Fibroblast of upper back skin (primary cell): ENCODE data around the gene MAP2.
A peak's percentile ranks its signal among the peaks of the same experiment; 100 is the strongest.

Source experiments
- DNase-seq: peaks from one replicate; pipeline ENCODE4 v3.0.0-alpha.2; 2013

The MAP2 gene

GRCh38 chr2:209741953-209742352, 318.1 kb downstream of the MAP2 start:
- DNase-seq: no peak

- no peak for DNase-seq
These were observed 329.2 kb downstream of the MAP2 start for GRCh38 chr2:209753020-209753419.

- DNase-seq: no peak
These were observed 333.3 kb downstream of the MAP2 start for GRCh38 chr2:209757163-209757562.

DNA sequence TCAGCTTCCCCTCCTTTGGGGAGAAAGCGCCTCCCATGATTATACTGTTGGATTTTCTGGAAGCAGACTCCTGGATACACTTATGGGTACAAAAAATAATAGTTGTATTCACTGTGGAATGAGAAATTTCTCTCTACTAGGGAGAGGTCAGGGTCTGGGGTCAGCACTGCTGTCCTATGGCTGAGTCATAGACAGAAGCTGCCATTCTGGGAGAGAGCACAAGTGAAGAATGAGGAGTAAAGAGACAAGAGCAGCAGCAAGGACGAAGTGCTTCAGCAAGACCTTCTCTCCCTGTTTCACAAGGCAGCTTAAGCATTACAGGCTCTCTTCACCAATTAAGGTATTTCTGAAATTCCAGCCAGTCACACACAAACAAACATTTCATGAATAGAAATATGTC, 337.7 kb downstream of the MAP2 start:
- no peak for DNase-seq

DNA sequence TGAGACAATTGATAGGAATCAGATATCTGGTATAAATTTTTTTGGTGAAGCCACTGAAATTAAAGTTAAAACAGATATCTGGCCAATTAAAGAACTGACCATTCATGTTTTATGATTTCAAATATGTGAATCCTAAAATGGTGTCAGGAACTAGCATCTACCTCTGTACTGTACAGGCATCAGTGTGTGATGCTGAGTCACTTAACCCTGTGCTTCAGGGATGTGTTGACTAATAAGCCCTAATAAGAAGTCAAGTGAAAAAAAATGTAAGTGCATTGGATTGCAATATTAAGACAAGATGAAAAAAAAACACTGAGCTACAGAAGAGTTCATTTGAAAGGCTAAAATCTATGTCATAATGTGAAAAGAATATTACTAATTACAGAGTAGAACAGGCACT, 338.7 kb downstream of the MAP2 start:
- no peak for DNase-seq

GRCh38 chr2:209763106-209763505, 339.3 kb downstream of the MAP2 start:
- DNase-seq: no peak

DNA sequence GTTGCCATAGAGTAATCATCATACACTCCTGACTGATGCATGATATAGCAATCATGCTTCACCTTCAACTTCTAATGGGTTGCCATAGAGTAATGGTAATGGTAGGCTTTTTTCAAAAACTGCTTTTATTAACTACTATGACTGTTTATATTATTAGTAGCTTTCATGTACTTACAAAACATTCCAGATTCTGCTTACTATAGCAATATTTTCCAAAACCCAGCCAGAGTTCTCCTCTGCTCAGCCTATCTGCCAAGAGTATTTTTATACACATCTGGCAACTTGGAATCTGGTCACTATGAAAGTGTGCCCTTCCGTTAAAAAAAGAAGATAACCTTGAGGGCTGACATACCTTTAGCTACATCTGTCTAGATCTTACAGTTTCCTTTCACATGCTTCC, 342.8 kb downstream of the MAP2 start:
- no peak for DNase-seq

GRCh38 chr2:209767316-209767715, 343.5 kb downstream of the MAP2 start:
- DNase-seq: no peak

DNA sequence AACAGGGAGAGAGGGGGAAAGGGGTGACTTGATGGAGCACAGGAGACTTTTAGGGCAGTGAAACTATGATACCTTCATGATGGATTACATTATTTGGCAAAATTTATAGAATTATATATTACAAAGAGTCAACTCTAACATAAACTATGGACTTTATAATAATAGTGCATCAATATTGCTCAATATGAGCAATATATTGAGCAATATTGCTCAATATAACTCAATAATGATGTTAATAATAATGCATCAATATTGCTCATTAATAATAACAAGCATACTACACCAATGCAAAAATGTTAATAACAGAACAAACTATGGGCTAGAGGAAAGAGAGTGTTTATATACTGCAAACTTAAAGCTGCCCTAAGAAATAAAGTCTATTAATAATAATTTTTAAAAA, 344.7 kb downstream of the MAP2 start:
- DNase-seq: no peak

DNA sequence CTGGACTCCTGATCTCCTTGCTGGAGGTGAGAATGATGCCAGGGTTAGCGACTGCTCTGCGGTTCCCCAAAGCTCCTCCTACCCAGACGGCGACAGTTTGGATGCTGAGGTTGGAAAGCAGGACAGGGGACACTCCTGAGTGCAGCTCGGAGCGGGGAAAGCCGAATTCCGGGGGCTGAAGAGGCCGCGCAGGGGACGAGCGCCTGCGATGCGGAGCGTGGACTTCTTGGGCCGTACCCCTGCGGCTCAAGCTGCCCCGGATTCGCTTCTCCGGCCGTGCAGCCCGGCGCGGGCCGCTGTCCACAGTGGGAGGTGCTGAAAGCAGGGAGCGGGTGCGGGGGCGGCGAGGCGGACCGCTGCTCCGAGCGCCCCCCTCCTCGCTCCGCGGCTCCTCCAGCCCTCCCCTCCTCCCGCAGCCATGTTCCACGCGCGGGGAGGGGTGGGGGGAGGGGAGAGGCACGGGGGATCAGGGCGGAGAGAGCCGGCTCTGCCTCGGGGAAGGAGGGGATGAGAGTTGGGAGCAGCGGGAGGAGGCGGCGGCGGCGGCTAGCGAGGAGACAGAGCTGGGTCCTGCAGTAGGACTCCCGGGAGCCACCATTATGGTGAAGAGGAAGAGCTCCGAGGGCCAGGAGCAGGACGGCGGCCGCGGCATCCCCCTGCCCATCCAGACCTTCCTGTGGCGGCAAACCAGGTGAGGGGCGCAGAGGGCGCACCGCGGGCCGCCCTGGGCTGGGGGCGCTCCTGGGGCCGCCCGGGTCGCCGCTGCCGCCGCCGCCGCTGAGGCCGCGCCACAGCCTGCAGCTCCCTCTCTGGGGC, 347.8 kb downstream of the MAP2 start, which contains the start of gene UNC80:
UNC80 (plus strand) TSS at position 359 of the 816 bp plus-strand sequence; CDS start at position 600, 241 bp downstream.
- DNase-seq: peak; percentile 54

DNA sequence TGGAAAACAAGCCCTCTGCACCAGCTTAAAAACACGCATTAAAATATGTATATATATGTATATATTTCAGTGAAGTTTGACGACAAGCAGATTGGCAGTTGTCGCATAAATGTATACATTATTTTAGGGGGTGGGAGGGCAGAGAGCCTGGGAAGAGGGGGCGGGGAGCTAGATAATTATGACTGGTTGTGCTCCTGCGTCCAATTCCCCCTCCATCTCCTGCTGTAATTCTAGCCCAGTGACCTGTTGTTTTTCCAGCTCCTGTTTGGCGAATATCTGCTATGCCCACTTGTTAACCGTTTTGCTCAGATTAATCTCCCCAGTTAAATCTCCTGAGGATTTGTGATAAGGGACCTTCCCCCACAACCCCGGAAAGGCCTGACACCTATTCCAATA, 348.4 kb downstream of the MAP2 start:
- DNase-seq: no peak

DNA sequence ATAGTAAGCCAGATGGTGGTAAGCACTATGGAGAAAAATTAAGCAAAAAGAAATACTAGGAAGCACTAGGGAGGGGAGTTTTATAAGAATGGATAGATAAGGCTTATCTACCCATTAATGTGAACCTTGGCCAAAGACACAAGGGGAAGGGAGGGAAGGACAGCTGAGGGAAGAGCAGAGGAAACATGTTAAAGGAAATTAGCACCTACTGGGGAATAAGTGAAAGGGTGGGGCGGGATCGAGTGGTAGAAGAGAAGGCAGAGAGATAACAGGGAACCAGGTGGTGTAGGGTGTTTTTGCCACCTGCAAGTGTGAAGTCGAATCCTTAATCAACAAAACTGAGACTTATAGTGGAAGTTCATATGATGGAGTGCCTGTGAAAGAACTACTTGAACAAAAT, 349.5 kb downstream of the MAP2 start:
- DNase-seq: no peak
